GM21515 (cell line): ENCODE measurements around the gene SYT7.

ENCODE experiments used
- ATAC-seq: cut with Tn5 transposase; IDR thresholded peaks from one replicate; pipeline ENCODE4 v1.9.1; 2021; ENCODE audit not compliant: unreplicated experiment

SYT7 gene

DNA sequence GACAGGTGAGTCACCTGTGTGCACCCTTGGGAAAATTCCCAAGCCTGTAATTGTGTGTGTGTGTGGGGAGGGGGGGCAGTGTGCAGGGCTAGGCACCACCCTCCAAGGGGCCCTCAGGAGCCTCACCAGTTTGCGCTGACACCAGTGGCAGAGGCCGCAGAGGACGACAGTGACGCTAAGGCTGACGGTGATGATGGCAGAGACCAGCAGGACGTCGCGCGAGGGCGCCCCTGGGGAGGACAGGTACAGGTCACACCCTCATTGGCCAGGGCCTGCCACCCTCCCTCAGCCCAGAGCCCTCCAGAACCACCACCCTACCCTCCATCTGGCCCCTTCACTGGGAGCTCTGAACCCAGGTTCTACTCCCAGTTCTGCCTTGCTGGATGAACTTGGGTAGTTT, 24.9 kb downstream of the SYT7 start:
- ATAC-seq, result no peak

DNA sequence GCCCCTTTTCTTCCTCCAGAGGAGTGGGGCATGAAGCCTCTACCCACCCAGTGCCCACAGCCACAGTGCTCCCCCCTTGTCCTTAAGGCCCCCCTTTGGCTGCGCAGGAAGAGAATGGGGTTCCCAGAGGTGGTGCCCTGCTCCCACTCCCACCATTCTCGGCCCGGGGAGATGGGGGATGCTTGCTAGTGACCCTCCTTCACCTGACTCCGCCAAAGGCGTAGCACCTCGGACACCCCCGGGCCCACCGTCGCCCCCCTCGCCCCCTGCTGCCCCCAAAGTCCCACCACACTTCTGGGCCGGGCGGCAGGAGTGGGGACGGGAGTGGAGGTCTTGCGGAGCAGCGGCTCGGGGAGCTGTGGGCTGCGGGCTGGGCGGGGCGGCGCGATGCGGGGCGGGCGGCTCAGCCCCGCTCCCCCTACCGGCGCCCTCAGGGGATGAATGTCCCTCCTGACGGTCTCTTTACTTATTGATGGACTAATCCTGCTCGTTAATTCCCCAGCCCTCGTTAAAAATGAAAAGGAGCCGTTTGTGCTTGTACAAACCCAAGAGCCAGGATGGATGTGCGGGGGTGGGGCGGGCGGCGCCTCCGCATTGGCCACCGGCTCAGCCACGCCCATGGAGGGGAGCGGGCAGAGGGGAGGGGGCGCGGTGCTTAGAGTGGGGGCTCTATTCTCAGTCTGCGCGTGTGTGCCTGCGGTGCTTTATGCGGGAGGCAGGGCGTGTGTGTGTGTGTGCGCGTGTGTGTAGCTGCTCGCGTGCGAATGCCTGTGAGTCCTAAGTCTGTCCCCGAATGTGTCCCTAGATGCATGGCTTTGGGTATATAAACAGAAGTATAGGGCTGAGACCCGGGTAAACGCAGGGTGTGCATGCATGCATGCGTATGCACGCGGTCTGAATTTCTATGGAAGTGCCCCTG, 25.6 kb downstream of the SYT7 start:
- ATAC-seq, result no peak

GRCh38 chr11:61554172-61554988, 26.5 kb downstream of the SYT7 start:
- no peak for ATAC-seq

DNA sequence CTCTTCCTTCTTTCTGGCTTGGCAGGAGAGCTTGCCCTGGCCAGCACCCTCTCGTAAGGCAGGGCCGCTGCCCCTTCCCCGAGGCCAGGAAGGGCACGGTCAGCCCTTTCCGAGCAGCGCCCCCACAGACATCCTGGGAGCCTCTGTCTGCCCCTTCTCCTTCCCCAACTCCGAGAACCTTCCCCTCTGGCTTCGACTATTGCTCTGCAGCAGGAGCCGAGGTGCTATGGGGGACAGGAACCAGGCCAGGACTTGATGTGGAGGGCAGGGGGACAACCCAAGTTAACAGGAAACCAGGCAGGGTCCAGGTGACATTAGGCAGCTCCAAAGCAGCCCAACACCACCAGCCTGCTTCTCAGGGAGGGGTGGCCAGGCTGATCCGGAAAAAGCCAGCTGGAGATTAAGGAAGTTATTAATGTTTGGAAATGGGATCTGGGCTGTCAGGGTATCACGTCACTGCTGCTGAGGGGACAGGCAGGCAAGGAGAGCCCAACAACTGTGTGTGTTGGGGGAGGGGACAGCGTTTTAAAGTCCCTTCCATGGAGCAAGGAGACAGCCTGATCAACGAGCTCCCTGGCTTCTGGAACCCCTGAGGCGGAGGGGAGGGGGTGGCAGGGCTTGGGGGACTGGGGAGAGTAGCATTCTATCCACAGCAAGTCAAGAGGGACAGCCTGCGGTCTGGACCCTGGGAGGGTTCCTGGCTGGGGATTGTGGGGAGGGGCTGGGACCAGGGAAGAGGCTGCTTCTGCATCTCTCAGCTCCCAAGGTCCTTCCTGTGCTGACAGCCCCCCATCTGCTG, 27.3 kb downstream of the SYT7 start:
- ATAC-seq, result no peak

GRCh38 chr11:61552108-61552635, 28.7 kb downstream of the SYT7 start:
- ATAC-seq, result no peak

- ATAC-seq, result no peak
Measured at GRCh38 chr11:61551634-61552033, 29.2 kb downstream of the SYT7 start.

DNA sequence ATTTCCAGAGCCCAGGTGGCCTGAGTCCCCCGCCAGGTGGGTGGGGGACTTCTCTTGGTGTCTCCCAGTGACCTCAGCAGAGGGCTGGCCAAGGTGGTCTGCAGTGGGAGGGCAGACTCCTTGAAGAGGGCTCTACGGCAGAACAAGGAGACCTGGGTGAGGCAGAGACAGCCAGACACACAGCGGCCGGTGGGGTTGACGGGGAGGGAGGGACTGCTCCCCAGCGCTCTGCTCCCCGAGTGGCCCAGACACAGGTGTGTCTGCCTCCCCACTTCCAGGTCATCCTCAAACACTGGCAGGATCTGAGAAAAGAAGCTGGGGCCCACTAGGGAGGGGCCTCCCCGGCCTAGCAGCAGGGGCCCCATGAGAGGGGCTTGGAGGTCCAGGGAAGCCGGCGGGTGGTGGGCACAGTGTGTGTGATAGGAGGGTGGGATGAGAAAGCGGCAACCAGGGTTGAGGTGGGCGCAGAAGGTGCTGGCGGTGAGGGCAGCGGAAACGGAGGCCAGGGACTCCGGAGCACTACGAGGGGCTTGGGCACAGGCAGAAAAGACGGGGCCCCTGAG, 30.1 kb downstream of the SYT7 start:
- ATAC-seq, result no peak

- no peak for ATAC-seq
Measured at GRCh38 chr11:61549662-61550568, 31.0 kb downstream of the SYT7 start.

GRCh38 chr11:61549177-61549576, 31.7 kb downstream of the SYT7 start:
- ATAC-seq, result no peak

DNA sequence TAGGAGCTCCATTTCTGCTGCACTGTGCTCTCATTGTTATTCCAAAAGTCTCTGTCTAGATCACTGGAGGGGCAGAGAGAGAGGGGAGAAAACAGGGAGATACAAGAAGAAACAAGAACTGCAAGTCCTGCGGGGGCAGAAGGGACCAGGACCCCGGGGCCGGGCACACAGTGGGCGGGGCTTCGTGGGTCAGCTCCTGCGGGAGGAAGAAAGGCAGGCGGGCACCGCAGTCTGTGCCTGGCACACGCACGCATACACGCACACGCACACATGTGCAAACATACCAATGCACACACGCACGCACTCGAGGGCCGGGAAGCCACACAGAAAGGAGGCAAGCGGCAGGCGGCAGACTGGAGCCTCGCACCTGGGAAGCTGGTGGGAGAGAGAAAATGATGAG, 33.6 kb downstream of the SYT7 start:
- ATAC-seq, result no peak

- no peak for ATAC-seq
Measured at GRCh38 chr11:61546663-61547062, 34.2 kb downstream of the SYT7 start.

GRCh38 chr11:61545921-61546320, 35.0 kb downstream of the SYT7 start:
- ATAC-seq, result no peak

GRCh38 chr11:61545341-61545740, 35.5 kb downstream of the SYT7 start:
- no peak for ATAC-seq

- ATAC-seq, result no peak
Measured at GRCh38 chr11:61544466-61544865, 36.4 kb downstream of the SYT7 start.

GRCh38 chr11:61543606-61544306, 37.1 kb downstream of the SYT7 start:
- ATAC-seq, result no peak

- ATAC-seq, result no peak
Measured at GRCh38 chr11:61542705-61543104, 38.2 kb downstream of the SYT7 start.

GRCh38 chr11:61542024-61542461, 38.8 kb downstream of the SYT7 start:
- ATAC-seq, result no peak

GRCh38 chr11:61541598-61541997, 39.3 kb downstream of the SYT7 start:
- ATAC-seq, result no peak

GRCh38 chr11:61540528-61540927, 40.3 kb downstream of the SYT7 start:
- ATAC-seq, result no peak
